Measurements from ENCODE around the gene SCN4A.
A peak's percentile ranks its signal among the peaks of the same experiment; 100 is the strongest.

SCN4A gene

GRCh38 chr17:63987221-63988126 is 14.8 kb upstream of the SCN4A start:
- TF ChIP-seq, protein P1, sequence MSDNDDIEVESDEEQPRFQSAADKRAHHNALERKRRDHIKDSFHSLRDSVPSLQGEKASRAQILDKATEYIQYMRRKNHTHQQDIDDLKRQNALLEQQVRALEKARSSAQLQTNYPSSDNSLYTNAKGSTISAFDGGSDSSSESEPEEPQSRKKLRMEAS (IDR thresholded peaks at IDR 0.05; ENCODE audit: low read depth, low read length) = no peak
- TF ChIP-seq POLR2A (IDR thresholded peaks at IDR 0.05; ENCODE audit: extremely low read depth, insufficient read length) = no peak
- no peak for TF ChIP-seq CTCF (IDR thresholded peaks at IDR 0.05; ENCODE audit: low read depth, low read length)
- no peak for TF ChIP-seq MYC (IDR thresholded peaks at IDR 0.05; ENCODE audit: low read depth, low read length)
- no peak overlapping the region for H3K4me3 ChIP-seq (ENCODE audit: low read depth, low read length)
- no peak for DNase-seq (ENCODE audit: low read depth)

DNA sequence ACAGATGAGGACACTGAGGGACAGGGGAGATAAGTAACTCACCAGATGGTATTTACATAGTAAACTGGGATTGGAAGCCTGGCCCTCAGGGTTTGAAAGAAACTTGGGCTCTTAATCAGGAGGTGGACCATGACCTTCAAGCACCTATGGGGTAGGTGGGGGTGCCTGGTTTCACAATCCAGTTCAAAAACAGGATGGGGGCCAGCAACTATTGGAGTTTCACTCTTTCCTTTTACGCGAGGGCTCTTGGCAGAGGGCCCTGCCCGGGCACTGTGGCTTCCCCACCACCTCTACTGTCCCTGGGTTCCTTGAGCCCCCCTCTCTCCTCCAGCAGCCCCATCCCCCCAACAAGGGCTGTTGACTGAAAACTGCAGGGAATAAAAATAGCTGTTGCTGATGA is 14.1 kb upstream of the SCN4A start:
- H3K4me3 ChIP-seq (ENCODE audit: low read depth, low read length) = no peak overlapping the region
- no peak for DNase-seq (ENCODE audit: low read depth)
- TF ChIP-seq, protein P1 (IDR thresholded peaks at IDR 0.05; ENCODE audit: low read depth, low read length) = no peak

- no peak overlapping the region for H3K4me3 ChIP-seq (ENCODE audit: low read depth, low read length)
- DNase-seq (ENCODE audit: low read depth) = peak; percentile 28
- TF ChIP-seq, protein P1 (IDR thresholded peaks at IDR 0.05; ENCODE audit: low read depth, low read length) = no peak
- TF ChIP-seq CTCF (IDR thresholded peaks at IDR 0.05; ENCODE audit: low read depth, low read length) = no peak
- no peak for TF ChIP-seq POLR2A (IDR thresholded peaks at IDR 0.05; ENCODE audit: extremely low read depth, insufficient read length)
- TF ChIP-seq MYC (IDR thresholded peaks at IDR 0.05; ENCODE audit: low read depth, low read length) = no peak
Measured at GRCh38 chr17:63985387-63986140, 12.8 kb upstream of the SCN4A start.

GRCh38 chr17:63984651-63985386 is 12.1 kb upstream of the SCN4A start:
- TF ChIP-seq, protein P1 (IDR thresholded peaks at IDR 0.05; ENCODE audit: low read depth, low read length) = peak; percentile 63
- TF ChIP-seq CTCF (IDR thresholded peaks at IDR 0.05; ENCODE audit: low read depth, low read length) (no peak), POLR2A (IDR thresholded peaks at IDR 0.05; ENCODE audit: extremely low read depth, insufficient read length) (no peak), MYC (IDR thresholded peaks at IDR 0.05; ENCODE audit: low read depth, low read length) (peak; percentile 74)
- peak; percentile 70 for DNase-seq (ENCODE audit: low read depth)
- no peak overlapping the region for H3K4me3 ChIP-seq (ENCODE audit: low read depth, low read length)

GRCh38 chr17:63984236-63984635 is 11.5 kb upstream of the SCN4A start:
- no peak for DNase-seq (ENCODE audit: low read depth)
- no peak overlapping the region for H3K4me3 ChIP-seq (ENCODE audit: low read depth, low read length)
- TF ChIP-seq CTCF (IDR thresholded peaks at IDR 0.05; ENCODE audit: low read depth, low read length) (no peak), POLR2A (IDR thresholded peaks at IDR 0.05; ENCODE audit: extremely low read depth, insufficient read length) (no peak), MYC (IDR thresholded peaks at IDR 0.05; ENCODE audit: low read depth, low read length) (no peak)
- TF ChIP-seq, protein P1 (IDR thresholded peaks at IDR 0.05; ENCODE audit: low read depth, low read length) = no peak

All from NB4 (cell line).